Measurements from ENCODE around the gene FOXJ1.

FOXJ1 gene

DNA sequence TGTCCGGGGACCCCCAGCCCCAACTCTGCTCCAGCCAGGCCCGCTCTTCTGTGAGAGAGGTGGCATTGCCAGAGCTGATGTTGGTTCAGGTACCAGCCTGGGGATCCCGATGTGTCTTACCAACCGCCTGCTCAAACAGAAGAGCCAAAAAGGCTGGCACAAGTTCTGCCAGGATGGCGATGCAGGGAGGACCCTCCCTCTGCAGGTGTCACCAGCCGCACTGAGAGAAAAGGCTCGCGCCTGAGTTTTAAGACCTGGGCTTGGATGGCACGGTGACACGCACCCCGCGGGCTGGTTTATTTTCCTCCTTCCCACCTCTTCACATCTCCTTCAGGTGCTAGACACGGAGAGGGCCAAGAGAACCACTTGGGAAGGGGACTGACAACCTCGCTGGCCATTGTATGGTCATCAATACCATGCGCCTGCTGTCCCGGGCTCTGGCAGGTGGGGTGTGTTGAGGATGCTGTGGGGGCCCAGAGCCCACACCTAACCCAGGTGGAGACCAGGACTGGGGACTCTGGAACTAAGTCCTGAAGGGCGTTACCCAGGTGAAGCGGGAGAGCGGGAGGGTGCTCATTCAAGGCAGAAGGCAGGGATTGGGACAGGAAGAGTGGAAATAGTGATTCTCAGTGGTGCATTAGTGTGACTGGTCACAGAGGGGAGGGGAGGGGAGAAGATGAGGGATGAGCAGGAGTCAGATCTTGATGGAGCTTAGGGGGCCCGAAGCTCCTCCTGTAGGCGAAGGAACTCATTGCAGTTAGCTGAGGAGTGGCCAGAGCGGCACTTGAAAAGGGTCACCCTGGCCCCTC is 16.3 kb downstream of the FOXJ1 start:
- no peak for DNase-seq (ENCODE audit: low read depth in 2 of 2, low spot score in 1 of 2)

DNA sequence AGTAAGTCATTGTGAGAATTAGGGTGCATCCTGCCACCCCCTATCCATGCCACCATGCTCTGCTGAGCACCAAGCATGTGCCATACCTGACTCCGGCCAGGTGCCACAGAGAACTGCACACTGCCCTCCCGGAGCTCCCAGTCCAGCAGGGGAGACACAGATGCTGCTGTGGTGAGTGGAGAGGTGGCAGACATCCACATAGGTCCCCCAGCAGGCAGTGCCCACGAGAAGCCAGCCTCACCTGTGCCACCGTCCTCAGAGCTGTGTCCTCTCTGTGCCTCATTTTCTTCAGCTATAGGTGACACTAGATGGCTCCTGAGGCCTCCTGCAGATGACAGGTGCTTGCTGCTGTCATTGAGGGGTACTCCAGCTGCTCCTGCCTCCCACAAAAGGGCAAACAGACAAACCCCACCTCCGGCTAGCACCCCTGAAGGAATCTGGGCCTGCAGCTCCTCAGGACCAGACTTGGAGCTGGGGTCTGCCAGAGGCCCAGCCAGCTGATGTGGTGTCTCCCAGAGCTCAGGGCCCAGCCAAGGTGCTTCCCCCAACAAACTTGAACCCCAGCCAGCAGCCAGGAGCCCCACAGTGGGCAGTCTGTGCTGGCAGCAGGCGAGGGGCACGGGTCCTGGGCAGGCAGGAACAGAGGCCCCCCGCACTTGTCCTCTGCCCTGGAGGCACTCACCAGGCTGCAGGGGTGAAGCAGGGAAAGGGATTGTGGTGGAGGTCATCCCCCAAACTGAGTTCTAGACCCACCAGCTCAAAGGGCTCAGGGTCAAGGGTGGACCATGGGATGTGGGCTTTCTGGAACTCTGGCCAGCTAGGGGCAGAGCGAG is 17.1 kb downstream of the FOXJ1 start:
- DNase-seq (ENCODE audit: low read depth in 2 of 2, low spot score in 1 of 2), result no peak

DNA sequence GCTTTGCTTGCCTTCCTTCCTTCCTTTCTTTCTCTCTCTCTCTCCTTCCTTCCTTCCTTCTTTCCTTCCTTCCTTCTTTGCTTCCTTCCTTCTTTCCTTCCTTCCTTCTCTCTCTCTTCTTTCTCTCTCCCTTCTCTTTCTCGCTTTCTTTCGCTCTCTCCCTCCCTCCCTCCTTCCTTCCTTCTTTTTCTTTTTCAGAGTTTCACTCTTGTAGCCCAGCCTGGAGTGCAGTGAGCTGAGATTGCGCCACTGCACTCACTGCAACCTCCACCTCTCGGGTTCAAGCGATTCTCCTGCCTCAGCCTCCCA is 17.9 kb downstream of the FOXJ1 start:
- DNase-seq (ENCODE audit: low read depth in 2 of 2, low spot score in 1 of 2), result no peak

GRCh38 chr17:76122431-76123190 is 18.4 kb downstream of the FOXJ1 start:
- DNase-seq (ENCODE audit: low read depth in 2 of 2, low spot score in 1 of 2), result no peak

DNA sequence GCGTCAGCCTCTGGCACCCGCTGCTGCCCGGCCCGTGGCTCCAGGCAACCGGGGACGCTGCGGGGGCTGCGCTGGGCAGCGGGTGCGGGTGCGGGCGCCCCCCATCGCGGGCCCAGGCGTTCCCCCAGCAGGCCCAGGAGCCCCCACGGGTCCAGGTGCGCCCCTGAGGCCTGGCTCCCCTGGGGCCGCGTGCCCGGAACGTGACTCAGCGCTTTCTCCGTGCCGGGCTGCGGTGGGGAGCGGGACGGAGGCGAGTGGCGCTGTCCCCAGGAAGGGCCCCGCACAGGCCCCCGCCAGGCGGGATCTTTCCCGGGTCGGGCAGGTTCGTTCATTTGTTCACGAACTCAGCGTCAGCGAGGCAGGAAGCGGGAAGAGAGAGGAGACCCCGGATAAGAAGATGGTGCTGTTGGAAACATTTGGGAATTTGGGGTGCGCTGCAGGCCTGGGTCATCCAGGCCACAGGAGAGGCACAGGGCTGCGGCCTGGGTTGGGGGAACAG is 19.1 kb downstream of the FOXJ1 start:
- DNase-seq (ENCODE audit: low read depth in 2 of 2, low spot score in 1 of 2), result no peak

DNA sequence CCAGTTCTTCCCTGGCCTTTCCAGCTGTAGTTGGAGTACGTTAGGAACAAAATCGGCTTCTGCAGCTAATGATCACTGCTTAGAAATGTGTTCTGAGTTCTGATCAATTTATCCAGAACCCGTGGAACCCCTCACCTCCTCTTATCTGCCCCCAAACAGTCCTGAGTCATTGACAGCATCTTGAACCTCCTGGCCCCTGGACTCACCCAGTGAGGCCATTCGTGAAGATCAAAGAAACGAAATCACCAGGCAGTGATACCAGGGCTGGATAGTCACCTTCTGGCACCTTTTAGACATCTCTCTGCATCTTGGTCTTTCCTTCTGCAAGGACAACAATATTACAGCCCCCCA is 20.4 kb downstream of the FOXJ1 start:
- no peak for DNase-seq (ENCODE audit: low read depth in 2 of 2, low spot score in 1 of 2)

DNA sequence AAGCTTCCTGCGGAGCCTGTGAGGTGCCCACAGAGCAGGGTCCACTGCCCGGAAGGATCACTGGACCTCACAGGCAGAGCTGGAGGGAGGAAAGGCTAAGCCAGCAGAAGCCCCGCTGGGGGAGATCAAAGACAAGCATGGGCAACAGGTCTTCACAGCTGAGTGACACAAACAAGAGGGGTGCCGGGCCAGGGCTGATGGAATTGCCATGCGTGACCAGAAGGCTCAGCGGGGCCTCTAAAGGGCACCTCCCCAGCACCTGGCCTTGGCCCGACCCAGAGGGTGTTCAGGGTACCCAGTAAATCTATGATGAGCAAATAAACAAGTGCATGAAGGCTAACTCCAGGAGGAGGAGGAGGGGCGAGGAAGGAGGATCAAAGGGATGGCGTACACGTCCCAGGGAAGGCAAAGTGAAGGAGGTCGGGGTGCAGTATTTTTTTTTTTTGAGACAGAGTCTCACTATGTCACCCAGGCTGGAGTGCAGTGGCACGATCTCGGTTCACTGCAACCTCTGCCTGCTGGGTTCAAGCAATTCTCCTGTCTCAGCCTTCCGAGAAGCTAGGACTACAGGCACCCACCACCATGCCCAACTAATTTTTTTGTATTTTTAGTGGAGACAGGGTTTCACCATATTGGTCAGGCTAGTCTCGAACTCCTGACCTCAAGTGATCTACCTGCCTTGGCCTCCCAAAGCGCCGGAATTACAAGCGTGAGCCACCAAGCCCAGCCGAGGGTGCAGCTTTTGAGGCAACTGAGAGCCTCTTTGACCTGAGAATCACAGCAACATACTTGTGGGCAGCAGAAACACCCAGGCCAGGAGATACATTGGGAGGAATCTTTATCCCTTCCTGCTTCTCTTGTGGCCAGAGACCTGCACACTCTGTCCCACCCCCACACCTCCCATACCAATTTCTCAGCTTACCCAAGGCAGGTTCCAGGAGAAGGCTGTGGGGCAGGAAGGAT is 21.4 kb downstream of the FOXJ1 start:
- no peak for DNase-seq (ENCODE audit: low read depth in 2 of 2, low spot score in 1 of 2)

- no peak for DNase-seq (ENCODE audit: low read depth in 2 of 2, low spot score in 1 of 2)
Measured at GRCh38 chr17:76115138-76115754, 25.8 kb downstream of the FOXJ1 start.

GRCh38 chr17:76111956-76112355 is 29.1 kb downstream of the FOXJ1 start:
- DNase-seq (ENCODE audit: low read depth in 2 of 2, low spot score in 1 of 2), result no peak

GRCh38 chr17:76107509-76107908 is 33.5 kb downstream of the FOXJ1 start:
- DNase-seq (ENCODE audit: low read depth in 2 of 2, low spot score in 1 of 2), result no peak

GRCh38 chr17:76106703-76107102 is 34.3 kb downstream of the FOXJ1 start:
- no peak for DNase-seq (ENCODE audit: low read depth in 2 of 2, low spot score in 1 of 2)

DNA sequence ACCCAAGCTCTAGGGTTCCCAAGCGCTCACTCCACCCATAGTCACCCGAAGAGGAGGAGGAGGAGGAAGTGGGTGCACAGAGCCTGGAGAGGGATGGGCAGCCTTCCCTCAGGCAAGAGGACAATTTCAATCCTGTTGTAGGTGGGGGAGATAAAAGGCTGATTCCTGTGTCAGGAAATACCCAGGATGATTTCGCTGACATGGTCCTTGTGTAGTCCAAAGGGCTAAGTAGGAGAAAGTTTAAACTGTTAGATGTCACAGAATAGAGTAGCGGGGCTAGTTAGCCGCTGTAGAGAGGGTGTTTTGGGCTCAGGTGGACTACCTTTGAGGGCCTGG is 36.2 kb downstream of the FOXJ1 start:
- DNase-seq (ENCODE audit: low read depth in 2 of 2, low spot score in 1 of 2), result no peak

GRCh38 chr17:76104140-76104895 is 36.7 kb downstream of the FOXJ1 start:
- DNase-seq (ENCODE audit: low read depth in 2 of 2, low spot score in 1 of 2), result no peak

DNA sequence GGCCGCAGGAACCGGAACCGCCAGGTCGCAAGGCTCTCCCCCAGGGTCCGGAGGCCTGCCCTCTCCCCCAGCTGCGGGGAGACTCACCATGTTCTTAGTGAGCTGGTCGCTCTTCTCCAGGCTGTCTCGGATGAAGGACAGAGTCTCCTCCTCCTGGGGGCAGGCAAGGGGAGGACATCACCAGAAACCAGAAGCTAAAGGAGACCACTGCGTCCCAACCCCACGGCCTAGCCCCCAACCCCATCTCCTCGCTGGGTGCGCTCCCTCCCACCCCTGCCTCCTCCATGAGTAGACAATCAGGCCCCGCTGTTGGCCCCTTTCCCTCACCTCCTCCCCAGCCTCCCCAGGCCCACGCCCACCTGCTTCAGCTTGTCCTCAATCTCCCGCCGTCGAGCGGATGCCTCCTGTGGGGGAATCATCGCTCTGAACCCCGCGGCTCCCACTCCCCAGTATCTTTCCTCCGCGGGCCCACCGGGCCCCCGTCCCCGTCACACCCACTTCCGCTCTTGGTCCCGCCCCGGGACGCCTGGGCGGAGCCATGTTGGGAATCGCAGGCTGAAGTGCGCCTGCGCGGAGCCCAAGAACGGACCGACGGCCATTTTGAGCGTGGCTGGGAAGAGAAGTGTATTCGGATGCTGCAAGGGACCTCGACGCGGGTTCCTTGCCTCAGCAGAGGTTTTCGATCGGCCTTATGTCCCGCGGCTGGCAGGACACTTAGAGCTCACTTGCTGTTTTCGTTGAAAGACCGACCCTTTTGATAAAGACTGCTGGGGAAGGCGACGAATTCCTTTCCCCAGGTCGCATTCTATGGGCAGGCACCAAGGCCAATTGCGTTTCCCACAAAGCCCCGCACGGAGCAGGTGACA is 37.5 kb downstream of the FOXJ1 start, which contains the start of gene EXOC7:
Gene EXOC7 (minus strand): TSS at position 514 of the 866 bp plus-strand sequence. CDS start 95 bp downstream, at position 419.
- peak; percentile 81 to 89 for DNase-seq (ENCODE audit: low read depth in 2 of 2, low spot score in 1 of 2)

- DNase-seq (ENCODE audit: low read depth in 2 of 2, low spot score in 1 of 2), result no peak
Measured at GRCh38 chr17:76102944-76103273, 38.1 kb downstream of the FOXJ1 start.

DNA sequence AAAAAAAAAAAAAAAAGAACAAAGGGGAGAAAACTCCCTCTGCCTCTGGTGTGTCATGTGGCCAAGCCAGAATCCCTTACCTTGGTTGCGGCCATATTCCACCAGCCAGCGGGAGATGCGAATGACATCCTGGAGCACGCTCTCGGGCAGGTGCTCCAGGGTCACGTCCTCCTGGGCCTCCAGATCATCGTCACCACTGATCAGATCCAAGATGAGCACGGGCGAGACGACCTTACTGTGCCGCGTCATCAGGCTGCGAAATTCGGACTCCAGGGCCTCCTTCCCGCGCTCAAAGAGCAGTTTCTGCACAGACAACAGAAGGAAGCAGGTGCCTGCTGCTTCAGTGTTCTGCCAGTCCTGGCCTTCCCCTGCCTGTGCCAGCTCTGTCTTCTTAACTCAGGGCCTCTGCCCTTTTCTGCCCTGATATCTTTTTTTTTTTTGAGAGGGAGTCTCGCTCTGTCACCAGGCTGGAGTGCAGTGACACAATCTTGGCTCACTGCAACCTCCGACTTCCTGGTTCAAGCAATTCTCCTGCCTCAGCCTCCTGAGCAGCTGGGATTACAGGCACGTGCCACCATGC is 43.2 kb downstream of the FOXJ1 start:
- no peak for DNase-seq (ENCODE audit: low read depth in 2 of 2, low spot score in 1 of 2)

- DNase-seq (ENCODE audit: low read depth in 2 of 2, low spot score in 1 of 2), result no peak
Measured at GRCh38 chr17:76095943-76096342, 45.1 kb downstream of the FOXJ1 start.

GRCh38 chr17:76094046-76094445 is 47.0 kb downstream of the FOXJ1 start:
- DNase-seq (ENCODE audit: low read depth in 2 of 2, low spot score in 1 of 2), result no peak
